ENCODE data around the gene REEP6. TPM values are rescaled to one million over a fixed set of nuclear protein-coding genes. Genes with fewer than 3 reads are reported as not detected.

Gene REEP6
- total RNA-seq, 1 experiment from 2014 or later = 10.5 TPM

- no CpG with 5 or more reads among the region's 77 CpGs for WGBS (ENCODE audit: extremely low coverage, insufficient read length, low lambda C conversion rate)
- H3K27ac Mint-ChIP-seq = no peak overlapping the region
- no peak overlapping the region for H2BK120ac ChIP-seq (ENCODE audit: low read depth, low read length, poor library complexity, severe bottlenecking)
These were observed 7.6 kb upstream of the REEP6 start for GRCh38 chr19:1483131-1483978.

More at GRCh38 chr19:1483131-1483978, 7.6 kb upstream of the REEP6 start:
- H3K27me3 ChIP-seq (ENCODE audit: insufficient read depth, low read length) = no peaks in the 10 kb centered on the region
- DNase-seq = peak; percentile 30
- no peak overlapping the region for H3T11ph ChIP-seq (ENCODE audit: low read length)
- H3K79me2 ChIP-seq (ENCODE audit: insufficient read depth, low read length) = no peaks in the 10 kb centered on the region
- no peaks in the 10 kb centered on the region for H3K9me3 Mint-ChIP-seq
- H2BK15ac ChIP-seq (ENCODE audit: low read depth, low read length) = no peak overlapping the region
- no peaks in the 10 kb centered on the region for H3K9me3 ChIP-seq (ENCODE audit: control insufficient read depth, low read depth, low read length)
- no peak overlapping the region for H4K91ac ChIP-seq (ENCODE audit: insufficient read length, low read depth, low read length)
- peaks cover 0 to 1% of the 10 kb centered on the region in 2 experiments; a peak in 2 of 4 replicates for H3K4me1 Mint-ChIP-seq
- no peak overlapping the region for H3K9ac ChIP-seq (ENCODE audit: extremely low read depth, insufficient read length, low read length)
- H4K8ac ChIP-seq (replicated peaks; ENCODE audit: insufficient read length, low read depth, low read length) = no peak overlapping the region
- no peak for TF ChIP-seq CTCF (conservative IDR thresholded peaks at IDR 0.05)
- H3K23me2 ChIP-seq (ENCODE audit: insufficient read length, low read depth, low read length, poor library complexity, severe bottlenecking) = peaks cover 3% of the 10 kb centered on the region
- no peak overlapping the region for H3K4me2 ChIP-seq (ENCODE audit: insufficient read depth, insufficient read length, low read length)
- no peak overlapping the region for H3K4me3 Mint-ChIP-seq
- peaks cover 0 to 4% (median 0%) of the 10 kb centered on the region in 3 experiments; a peak in 2 of 7 replicates for H3K36me3 Mint-ChIP-seq (ENCODE audit: insufficient read depth in 1 of 3, low read depth in 3 of 3)
- H3K27ac ChIP-seq (ENCODE audit: insufficient read length, low read depth, low read length) = no peak overlapping the region
- no peak overlapping the region for H4K5ac ChIP-seq (ENCODE audit: insufficient read length, low read depth, low read length)
- H3K23ac ChIP-seq (ENCODE audit: insufficient read length, low read depth, low read length) = no peak overlapping the region
- H3K27me3 Mint-ChIP-seq (ENCODE audit: low read depth) = no peaks in the 10 kb centered on the region; the same call in 1 of the 2 replicates
- H2BK5ac ChIP-seq (ENCODE audit: insufficient read length, low read length) = no peak overlapping the region
- H2BK20ac ChIP-seq (ENCODE audit: low read depth, low read length, poor library complexity, severe bottlenecking) = no peak overlapping the region
- no peaks in the 10 kb centered on the region for H3K79me1 ChIP-seq (ENCODE audit: insufficient read depth, low read depth, low read length, poor library complexity, severe bottlenecking)
- no peaks in the 10 kb centered on the region for H3K4me1 ChIP-seq (ENCODE audit: insufficient read depth, low read length)
- H2BK12ac ChIP-seq (ENCODE audit: insufficient read length, low read depth, low read length) = no peak overlapping the region
- H3K14ac ChIP-seq (ENCODE audit: insufficient read depth, low read length) = no peak overlapping the region; the same call in 1 of the 2 replicates
- H4K20me1 ChIP-seq (ENCODE audit: control insufficient read depth, insufficient read depth, insufficient read length) = no peaks in the 10 kb centered on the region
- H3K18ac ChIP-seq (ENCODE audit: insufficient read length, low read depth, low read length) = no peak overlapping the region
- H3K56ac ChIP-seq (ENCODE audit: insufficient read length, low read depth, low read length) = no peak overlapping the region
- no peak overlapping the region for H2AFZ ChIP-seq (ENCODE audit: low read length)
- H3K4ac ChIP-seq (ENCODE audit: low read depth, low read length) = no peak overlapping the region
- H2AK5ac ChIP-seq (ENCODE audit: insufficient read length, low read length) = no peak overlapping the region
